ENCODE results near the gene SPDYE1.

GRCh38 chr7:44058759-44059218 lies 61.1 kb downstream of the SPDYE1 start:
- TF ChIP-seq CTCF (conservative IDR thresholded peaks at IDR 0.05 in 1 of 2, IDR thresholded peaks at IDR 0.05 in 1 of 2; ENCODE audit: low read depth in 1 of 2, low read length in 2 of 2) (no peak), EZH2 (IDR thresholded peaks at IDR 0.05; ENCODE audit: low read length, missing control alignments) (no peak)

All from fibroblast of lung (primary cell).